Fibroblast of villous mesenchyme (primary cell): ENCODE measurements around the gene KRTAP21-1. TPM values are rescaled to one million over a fixed set of nuclear protein-coding genes. Genes with fewer than 3 reads are reported as not detected.
"Not testable (repeated sequence)": the region's sequence is repeated elsewhere in the genome, so short reads cannot be mapped to it uniquely, and the experiment has no call there.

Source experiments
- DNase-seq: peaks from one replicate; pipeline ENCODE4 v3.0.0-alpha.2; 2010; ENCODE audit warnings: low read depth
- H3K4me3 ChIP-seq: 2 replicates; pipeline ENCODE4 v1.5.1; 2011; ENCODE audit warnings: low read depth, mild to moderate bottlenecking, low read length
- total RNA-seq: library from RNA; depleted of rRNA; stranded (reverse); fragments of >200 nt; gene quantifications from 2 replicates; pipeline ENCODE4 v1.2.3, GENCODE V29; 2012
- TF ChIP-seq, protein P1 (sequence below): IDR thresholded peaks from 2 replicates; pipeline ENCODE4 v1.5.1; 2012; ENCODE audit warnings: low read depth, mild to moderate bottlenecking, low read length; ENCODE audit not compliant: insufficient read depth

Gene KRTAP21-1
- not detected in 2 replicates for total RNA-seq

DNA sequence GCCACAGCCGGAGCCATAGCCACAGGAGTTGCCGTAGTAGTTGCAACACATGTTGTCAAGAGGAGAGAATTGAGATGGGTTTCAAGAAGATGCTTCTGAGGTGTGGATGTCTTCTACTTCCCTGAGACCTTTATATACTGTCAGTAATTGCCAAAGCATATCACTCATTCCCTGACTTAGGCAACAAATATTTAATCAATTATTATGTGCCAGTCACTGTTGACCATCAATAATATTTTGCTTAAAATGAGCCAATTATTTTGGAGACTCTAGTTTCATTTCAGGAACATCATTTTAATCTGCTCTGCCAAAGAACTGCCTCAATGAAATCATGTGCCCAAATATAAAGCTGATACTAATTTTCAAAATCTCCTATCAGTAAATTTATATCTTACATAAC lies at the start of gene KRTAP21-1:
KRTAP21-1 (minus strand) TSS at position 101 of the 400 bp plus-strand sequence; CDS start at position 51, 50 bp downstream.
- not testable (repeated sequence) for H3K4me3 ChIP-seq, DNase-seq

DNA sequence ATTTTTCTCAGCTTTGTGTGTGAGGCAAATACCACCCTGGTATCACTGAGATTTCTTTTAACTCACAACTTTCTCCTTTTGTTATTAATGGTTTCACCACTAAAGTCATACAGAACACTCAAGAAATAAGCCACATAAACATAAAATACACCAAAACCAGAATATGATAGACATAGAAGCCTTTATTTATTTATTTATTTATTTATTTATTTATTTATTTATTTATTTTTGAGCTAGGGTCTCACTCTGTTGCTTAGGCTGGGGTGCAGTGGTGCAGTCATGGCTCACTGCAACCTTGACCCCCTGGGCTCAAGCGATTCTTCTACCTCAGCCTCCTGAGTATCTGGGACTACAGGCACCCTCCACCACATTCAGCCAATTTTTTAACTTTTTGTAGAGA lies 45.4 kb upstream of the KRTAP21-1 start:
- DNase-seq: no peak
- TF ChIP-seq, protein P1, sequence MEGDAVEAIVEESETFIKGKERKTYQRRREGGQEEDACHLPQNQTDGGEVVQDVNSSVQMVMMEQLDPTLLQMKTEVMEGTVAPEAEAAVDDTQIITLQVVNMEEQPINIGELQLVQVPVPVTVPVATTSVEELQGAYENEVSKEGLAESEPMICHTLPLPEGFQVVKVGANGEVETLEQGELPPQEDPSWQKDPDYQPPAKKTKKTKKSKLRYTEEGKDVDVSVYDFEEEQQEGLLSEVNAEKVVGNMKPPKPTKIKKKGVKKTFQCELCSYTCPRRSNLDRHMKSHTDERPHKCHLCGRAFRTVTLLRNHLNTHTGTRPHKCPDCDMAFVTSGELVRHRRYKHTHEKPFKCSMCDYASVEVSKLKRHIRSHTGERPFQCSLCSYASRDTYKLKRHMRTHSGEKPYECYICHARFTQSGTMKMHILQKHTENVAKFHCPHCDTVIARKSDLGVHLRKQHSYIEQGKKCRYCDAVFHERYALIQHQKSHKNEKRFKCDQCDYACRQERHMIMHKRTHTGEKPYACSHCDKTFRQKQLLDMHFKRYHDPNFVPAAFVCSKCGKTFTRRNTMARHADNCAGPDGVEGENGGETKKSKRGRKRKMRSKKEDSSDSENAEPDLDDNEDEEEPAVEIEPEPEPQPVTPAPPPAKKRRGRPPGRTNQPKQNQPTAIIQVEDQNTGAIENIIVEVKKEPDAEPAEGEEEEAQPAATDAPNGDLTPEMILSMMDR: no peak
- H3K4me3 ChIP-seq: no peak overlapping the region

DNA sequence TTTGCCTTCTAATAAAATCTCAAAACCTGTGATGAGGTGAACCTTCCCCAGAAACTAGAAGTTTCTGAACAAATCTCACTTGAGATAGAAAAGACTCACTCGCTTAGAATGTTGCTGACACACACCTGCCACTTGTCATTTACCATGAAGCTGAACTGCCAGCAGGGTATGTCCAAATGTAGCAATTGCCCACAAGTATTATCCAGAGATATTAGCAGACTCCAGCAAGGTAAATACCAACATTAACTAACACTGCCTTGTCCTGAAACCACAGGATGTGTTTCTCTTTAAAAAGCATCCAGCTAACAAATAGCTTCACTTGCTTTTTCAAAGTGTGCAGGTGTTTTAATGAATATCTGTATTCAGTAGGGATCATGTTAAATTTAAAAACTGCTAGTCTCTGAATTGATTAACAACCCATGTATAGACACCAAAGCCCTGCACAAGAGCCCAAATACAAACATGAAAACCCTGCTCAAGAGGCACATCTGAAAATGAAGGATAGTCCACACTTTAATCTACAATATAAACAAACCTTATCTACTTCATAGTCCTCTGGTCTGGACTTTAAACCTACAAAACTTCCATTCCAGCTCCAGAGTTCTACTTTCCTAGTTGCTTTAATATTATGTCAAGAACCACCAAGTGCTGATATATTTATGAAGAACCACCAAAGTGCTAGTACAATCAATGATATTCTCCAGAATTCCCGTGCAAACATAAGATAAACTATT lies 38.5 kb upstream of the KRTAP21-1 start:
- TF ChIP-seq, protein P1: no peak
- H3K4me3 ChIP-seq: no peak overlapping the region
- DNase-seq: no peak

DNA sequence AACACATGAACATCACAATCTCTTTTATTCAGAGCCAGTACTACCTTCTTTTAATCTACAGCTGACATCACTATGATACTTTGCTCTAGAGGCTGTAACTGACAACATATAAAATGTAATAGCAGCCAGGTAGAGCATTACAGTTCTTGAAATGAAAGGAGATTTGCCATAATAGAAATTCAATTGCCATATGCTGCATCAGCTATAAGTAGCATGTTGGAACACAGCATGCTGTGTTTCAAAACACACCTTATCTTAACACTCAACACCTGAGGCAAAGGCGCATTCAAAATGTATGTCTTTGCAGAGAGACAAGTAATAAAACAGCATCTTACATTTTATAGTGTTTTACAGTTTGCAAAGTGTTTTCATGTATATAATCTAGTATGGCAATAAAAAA lies 24.0 kb upstream of the KRTAP21-1 start:
- TF ChIP-seq, protein P1: no peak
- no peak for DNase-seq
- no peak overlapping the region for H3K4me3 ChIP-seq

DNA sequence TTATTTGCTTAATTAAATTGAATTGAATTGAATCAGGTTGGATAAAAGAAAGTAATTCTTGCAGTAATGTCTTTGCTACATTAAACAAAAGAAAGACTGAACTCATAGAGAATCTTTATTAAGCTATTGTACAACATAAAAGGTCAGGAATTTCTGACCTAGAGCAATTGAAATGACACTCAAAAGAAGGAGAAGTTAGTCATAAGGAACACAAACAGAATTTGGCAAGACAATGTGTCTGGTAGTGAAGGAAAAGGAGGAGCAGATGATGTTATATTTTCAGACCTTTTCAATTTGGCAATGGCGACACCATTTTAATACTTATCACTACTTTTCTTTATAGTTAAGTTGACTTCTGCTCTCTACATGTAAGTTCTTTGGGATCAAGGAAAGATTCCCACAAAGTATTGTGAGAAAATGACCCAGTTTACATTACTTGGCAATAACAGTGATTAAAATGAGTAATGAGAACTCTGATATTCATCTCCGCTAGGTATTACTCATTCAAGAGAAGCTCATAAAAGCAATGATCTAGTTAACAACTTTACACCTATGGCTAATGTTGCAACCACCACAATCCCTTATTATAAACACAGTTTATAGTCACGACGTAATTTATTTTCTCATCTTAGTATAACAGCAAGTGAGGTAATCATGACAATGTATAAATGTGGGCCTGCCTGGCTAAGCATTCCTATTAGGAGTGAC lies 14.7 kb upstream of the KRTAP21-1 start:
- TF ChIP-seq, protein P1: no peak
- H3K4me3 ChIP-seq: no peak overlapping the region
- DNase-seq: no peak

DNA sequence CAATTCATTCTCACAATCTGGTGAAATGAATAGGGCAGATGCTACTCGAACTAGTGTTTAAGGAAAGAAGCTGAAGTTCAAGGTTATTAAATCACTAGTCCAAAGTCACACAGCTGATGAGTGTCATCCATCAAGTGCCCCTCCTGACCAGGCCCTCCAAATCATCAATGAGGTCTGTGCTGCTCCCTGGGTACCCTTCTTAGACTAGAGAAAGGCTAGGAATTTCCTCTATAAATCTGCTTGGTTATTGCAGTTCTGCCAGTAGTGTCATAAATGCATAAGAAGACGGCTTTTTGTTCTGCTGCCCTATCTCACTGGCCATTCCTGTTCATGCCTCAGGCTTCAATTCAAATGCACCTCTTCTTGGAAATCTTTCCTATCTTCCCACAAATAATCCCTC lies 5.5 kb upstream of the KRTAP21-1 start:
- no peak overlapping the region for H3K4me3 ChIP-seq
- TF ChIP-seq, protein P1: no peak

DNA sequence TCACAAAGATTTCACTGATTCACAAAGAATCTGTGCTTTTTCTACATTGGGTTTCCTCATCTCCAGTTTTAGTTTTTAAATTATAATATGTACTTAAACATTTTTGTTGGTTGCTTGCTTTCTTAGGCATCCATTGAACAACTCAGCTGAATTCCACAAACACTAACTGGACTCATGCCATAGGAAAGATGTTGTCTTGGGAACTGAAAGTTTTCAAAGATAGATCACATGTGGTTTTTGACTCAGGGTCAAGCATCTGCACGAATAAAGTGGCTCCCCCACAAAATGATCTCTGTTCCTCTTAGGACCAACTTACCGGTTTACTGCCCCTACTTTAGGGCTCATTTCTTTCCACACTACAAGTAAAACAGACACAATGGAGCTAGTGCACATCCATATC lies 3.1 kb upstream of the KRTAP21-1 start:
- DNase-seq: no peak
- no peak overlapping the region for H3K4me3 ChIP-seq
- TF ChIP-seq, protein P1: no peak

More for the DNA sequence above, 5.5 kb upstream of the KRTAP21-1 start:
- no peak for DNase-seq
